ENCODE measurements around the gene ADAMTS17.
A peak's percentile ranks its signal among the peaks of the same experiment; 100 is the strongest.

Gene ADAMTS17

GRCh38 chr15:100160953-100161352 is 180.8 kb downstream of the ADAMTS17 start:
- no peak for DNase-seq

- DNase-seq: no peak
Observed at GRCh38 chr15:100159436-100159835, 182.3 kb downstream of the ADAMTS17 start.

DNA sequence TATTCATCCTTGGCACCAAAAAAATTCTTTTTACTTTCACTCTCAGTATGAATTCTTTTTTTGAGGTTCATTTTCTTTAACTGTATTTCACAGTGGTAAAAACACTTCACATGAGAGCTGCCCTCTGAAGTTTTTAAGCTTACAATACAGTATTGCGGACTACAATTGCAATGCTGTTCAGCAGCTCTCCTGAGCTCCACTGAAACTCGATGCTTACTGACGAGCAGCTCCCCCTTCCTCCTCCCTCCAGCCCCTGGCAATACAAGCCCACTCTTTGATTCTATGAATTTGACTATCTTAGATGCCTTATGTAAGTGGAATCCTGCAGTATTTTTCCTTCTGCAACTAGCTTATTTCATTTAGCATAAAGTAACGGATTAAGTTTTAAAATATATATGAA is 183.4 kb downstream of the ADAMTS17 start:
- DNase-seq: no peak

DNA sequence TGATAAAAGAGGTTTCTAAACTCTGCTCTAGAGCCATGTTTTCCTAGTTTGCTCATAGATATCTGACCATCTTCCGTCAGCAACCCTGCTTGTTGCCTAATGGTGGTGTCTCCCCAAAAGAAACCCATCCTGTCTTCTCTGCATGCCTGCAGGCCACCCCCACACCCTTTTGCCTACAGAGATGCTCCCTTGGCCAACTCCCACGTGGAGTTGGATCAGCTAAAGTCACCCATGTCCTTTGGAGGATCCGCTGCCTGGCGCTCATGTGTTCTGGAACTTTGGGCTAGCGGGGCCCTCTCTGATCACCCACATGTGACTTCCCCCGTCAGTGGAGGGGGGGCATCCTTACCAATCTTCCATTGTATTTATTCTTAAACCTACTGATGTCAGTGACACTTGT is 185.6 kb downstream of the ADAMTS17 start:
- no peak for DNase-seq

- DNase-seq: no peak
Observed at GRCh38 chr15:100154338-100154737, 187.4 kb downstream of the ADAMTS17 start.

GRCh38 chr15:100152463-100152862 is 189.3 kb downstream of the ADAMTS17 start:
- no peak for DNase-seq

GRCh38 chr15:100150906-100151305 is 190.9 kb downstream of the ADAMTS17 start:
- DNase-seq: no peak

- no peak for DNase-seq
Observed at GRCh38 chr15:100147828-100148227, 193.9 kb downstream of the ADAMTS17 start.

- no peak for DNase-seq
Observed at GRCh38 chr15:100143378-100143777, 198.4 kb downstream of the ADAMTS17 start.

DNA sequence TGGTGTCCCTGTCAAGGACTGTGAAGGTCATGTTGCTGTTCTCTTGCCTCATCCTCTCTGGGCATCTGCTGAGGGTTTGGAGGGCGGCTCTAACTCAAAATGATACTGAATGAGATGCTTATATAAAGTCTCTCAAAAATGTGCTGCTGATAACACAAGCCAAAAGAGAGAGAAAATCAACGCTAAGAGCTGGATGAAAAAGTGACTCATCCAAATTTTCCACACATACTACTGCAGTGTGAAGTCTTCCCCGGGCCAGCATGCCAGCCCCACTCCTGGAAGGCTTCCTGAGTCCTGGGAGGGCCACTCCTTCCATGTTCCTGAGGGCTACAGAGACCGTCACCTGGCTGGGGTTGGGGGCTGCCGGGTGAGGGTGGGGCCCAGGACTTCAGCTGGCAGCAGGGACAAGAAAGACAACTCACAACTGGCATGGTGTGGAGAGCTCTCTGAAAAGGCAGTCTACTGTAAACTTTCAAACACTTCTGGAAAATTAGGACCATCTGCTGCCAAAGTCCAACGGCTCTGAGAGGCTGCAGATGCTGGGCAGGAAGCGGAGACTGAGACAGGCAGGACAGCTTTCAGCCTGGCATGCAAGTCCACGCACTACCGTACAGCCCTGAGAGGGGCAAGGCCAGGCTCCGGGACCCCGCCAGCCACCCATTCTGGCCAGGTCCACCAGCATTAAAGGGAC is 200.3 kb downstream of the ADAMTS17 start:
- no peak for DNase-seq

DNA sequence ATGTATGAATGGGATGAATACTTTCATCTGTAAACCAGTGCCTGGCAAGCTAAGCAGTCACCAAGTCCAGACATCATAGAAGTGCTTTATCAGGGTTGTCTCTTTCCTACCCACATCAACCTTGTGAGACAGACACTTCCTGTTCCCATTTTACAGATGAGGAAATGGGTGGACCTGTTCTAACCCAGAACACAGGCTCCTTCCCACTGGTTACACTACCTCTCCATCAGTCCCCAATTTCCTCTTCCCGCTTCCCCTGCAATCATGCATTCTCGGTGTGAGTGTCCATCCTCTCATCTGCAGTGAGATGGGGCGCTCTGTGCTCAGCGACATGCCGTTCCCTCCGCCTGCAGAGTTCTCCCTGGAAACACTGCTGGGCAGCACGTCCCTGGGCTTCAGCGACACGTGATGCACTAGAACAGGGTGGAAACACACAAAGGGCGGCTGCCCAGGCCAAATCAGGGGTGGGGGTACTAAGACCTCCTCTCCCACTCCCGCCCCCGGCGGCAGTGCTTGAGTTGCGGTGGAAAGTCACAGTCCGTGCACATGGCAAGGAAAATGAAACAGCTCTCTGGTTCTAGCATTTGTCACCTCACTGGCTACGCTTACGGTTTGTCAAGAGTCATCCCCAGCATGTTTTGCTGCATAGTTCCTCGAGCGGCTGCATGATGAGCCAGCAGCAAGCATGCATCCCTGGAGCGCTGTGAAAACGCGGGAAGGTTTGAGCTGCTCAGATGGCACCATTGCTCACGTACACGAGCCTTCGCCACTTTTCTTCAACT is 201.1 kb downstream of the ADAMTS17 start:
- DNase-seq: no peak

DNA sequence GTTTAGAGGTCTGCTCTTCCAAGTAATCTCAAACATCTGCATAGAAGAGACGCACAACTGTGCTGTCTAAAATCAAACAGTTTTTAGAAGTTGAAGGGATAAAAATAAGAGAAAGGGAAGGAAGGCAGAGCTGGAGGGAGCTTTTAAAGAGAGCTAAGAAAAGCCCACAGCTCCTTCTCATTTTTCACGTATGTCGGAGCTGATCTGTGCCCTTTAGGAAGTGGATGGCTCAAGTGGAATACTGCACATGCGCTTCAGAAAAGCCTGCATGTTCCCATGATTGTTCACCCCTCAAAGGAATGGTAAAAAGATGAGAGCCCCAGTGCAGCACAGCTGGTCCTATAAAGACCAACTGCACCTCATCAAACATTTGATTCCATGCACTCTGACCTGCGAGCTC is 207.2 kb downstream of the ADAMTS17 start:
- DNase-seq: no peak

DNA sequence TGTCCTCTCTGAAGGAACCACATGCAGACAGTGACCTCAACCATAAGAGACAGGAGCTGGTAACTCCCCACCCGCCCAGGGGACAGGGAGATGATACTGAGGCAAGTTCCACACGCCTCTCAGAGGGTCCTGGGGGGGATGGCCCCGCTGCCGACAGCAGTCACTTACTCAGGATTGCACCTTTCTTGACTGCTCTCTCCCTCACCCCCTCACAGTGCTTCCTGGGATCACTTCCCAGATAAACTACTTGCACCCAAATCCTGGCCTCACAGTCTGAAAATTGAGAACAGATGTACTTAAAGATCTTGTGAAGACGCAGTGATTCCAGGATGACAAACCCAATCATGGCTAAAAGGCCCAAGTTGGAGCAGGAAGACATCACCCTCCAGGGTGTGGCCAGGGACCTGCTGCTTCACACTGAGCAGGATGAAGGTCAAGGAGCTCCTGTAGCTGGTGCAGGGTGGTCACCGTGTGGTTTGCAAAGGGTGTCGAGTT is 207.6 kb downstream of the ADAMTS17 start:
- DNase-seq: no peak

- DNase-seq: no peak
Observed at GRCh38 chr15:100133001-100133400, 208.8 kb downstream of the ADAMTS17 start.

- DNase-seq: no peak
Observed at GRCh38 chr15:100132309-100132708, 209.5 kb downstream of the ADAMTS17 start.

GRCh38 chr15:100131321-100132224 is 210.2 kb downstream of the ADAMTS17 start:
- no peak for DNase-seq

DNA sequence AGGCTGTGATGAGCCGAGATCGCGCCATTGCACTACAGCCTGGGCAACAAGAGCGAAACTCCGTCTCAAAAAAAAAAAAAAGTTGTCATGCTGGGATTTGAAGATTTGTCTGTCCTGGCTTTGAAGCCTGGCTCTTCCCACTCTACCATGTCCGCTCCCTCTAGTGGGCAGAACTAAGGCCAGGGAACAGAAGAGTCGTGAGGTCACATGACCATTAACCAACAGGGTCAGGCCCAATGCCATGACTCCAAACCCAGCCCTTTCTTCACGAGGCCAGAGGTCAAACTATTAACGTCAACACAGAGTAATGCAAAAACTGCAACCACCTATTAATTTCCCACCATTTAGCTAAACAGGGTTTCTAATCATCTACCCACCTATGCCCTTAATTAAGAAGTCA is 212.1 kb downstream of the ADAMTS17 start:
- no peak for DNase-seq

GRCh38 chr15:100125401-100126191 is 216.2 kb downstream of the ADAMTS17 start:
- peak; percentile 9 for DNase-seq

DNA sequence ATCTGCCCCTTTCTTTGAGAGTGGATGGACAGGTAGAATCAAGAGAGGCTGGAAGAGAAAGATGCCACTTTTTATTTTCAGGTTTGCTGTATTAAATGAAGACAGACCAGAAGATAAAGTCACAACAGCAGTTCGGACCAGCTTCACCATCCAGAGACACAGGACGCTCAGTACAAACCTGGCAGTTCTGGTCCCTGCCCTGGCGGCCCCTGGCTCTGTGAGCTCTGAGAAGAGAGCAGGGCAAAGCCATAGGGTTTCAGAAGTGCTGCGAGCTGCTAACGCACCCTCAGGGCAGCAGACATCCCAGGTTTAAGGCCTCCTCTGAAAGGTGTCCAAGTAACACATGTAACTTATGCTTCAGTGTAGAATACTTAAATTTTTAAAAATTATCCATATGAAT is 216.8 kb downstream of the ADAMTS17 start:
- DNase-seq: no peak

DNA sequence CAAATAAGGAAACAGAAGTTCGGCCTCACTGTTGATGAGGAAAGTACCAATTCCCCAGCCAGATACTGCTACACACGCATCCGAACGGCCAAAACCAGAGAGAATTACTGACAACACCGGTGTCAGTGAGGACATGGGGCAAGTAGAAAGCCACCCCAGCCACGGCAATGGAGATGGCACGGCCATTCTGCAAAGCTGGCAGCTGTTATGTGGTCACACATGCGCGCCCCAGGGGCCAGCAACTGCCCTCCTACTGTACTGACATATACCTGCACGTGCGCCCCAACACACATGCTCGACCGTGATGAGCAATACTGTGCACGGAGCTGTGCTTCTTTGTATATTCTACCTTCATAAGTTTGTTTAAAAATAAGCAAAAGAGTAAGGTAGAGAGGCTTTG is 217.4 kb downstream of the ADAMTS17 start:
- DNase-seq: no peak

- DNase-seq: no peak
Observed at GRCh38 chr15:100123611-100124010, 218.2 kb downstream of the ADAMTS17 start.

- no peak for DNase-seq
Observed at GRCh38 chr15:100121285-100121684, 220.5 kb downstream of the ADAMTS17 start.

Data from SHP77 treated with DMSO at 0.1 percent for 48 hours (cell line).